Neural cell (in vitro differentiated cells): ENCODE results near the gene STRBP. TPM values are rescaled to one million over a fixed set of nuclear protein-coding genes. Genes with fewer than 3 reads are reported as not detected.

Experiments used
- H2AFZ ChIP-seq: fragments of 200-600, 300-800 bp; sonication (generic), shearing (Covaris generic); 2 replicates; pipeline ENCODE4 v1.6.0; 2014; ENCODE audit warnings: low read depth, mild to moderate bottlenecking, antibody characterized with exemption, low read length, moderate library complexity
- H3F3A ChIP-seq: fragments of 200-600 bp; shearing (Covaris generic); 2 replicates; pipeline ENCODE4 v1.6.1; 2016; ENCODE audit warnings: mild to moderate bottlenecking, moderate library complexity, mixed read lengths, antibody characterized with exemption, low read length; ENCODE audit not compliant: insufficient read depth, poor library complexity, severe bottlenecking
- H3K27ac ChIP-seq: fragments of 200-600, 300-800 bp; sonication (generic), shearing (Covaris generic); 2 replicates; pipeline ENCODE4 v1.5.1; 2014; ENCODE audit warnings: mild to moderate bottlenecking, low read length, moderate library complexity
- H3K27me3 ChIP-seq: fragments of 300-800, 200-600 bp; sonication (generic), shearing (Covaris generic); 2 replicates; pipeline ENCODE4 v1.6.0; 2014; ENCODE audit warnings: mild to moderate bottlenecking, low read depth, low read length, moderate library complexity; ENCODE audit not compliant: insufficient read depth
- H3K36me3 ChIP-seq: fragments of 300-800, 200-600 bp; sonication (generic), shearing (Covaris generic); 2 replicates; pipeline ENCODE4 v1.5.1; 2014; ENCODE audit warnings: mild to moderate bottlenecking, antibody characterized with exemption, low read length, moderate library complexity; ENCODE audit not compliant: insufficient read depth
- H3K4me2 ChIP-seq: fragments of 300-800, 200-600 bp; sonication (generic), shearing (Covaris generic); 2 replicates; pipeline ENCODE4 v1.6.0; 2014; ENCODE audit warnings: mild to moderate bottlenecking, low read length
- H3K4me3 ChIP-seq: fragments of 300-800, 200-600 bp; sonication (generic), shearing (Covaris generic); 2 replicates; pipeline ENCODE4 v1.5.1; 2014; ENCODE audit warnings: mild to moderate bottlenecking, low read length, moderate library complexity
- H3K79me2 ChIP-seq: fragments of 200-600 bp; shearing (Covaris generic); replicated peaks from 2 replicates; pipeline ENCODE4 v1.6.0; 2014; ENCODE audit warnings: mild to moderate bottlenecking, low read length, moderate library complexity; ENCODE audit not compliant: insufficient read depth
- H3K9ac ChIP-seq: fragments of 300-800, 200-600 bp; sonication (generic), shearing (Covaris generic); 2 replicates; pipeline ENCODE4 v1.6.1; 2016; ENCODE audit warnings: mild to moderate bottlenecking, low read length, mixed read lengths
- H3K9me2 ChIP-seq: fragments of 200-600 bp; shearing (Covaris generic); 2 replicates; pipeline ENCODE4 v1.6.1; 2016; ENCODE audit warnings: mild to moderate bottlenecking, low read length, mixed read lengths; ENCODE audit not compliant: insufficient read depth
- H3K9me3 ChIP-seq: fragments of 200-600, 300-800 bp; sonication (generic), shearing (Covaris generic); 2 replicates; pipeline ENCODE4 v1.6.1; 2016; ENCODE audit warnings: mild to moderate bottlenecking, mixed run types, low read length, moderate library complexity, mixed read lengths
- H4K20me1 ChIP-seq: fragments of 200-600 bp; shearing (Covaris generic); 2 replicates; pipeline ENCODE4 v1.6.1; 2016; ENCODE audit warnings: mild to moderate bottlenecking, mixed run types; ENCODE audit not compliant: insufficient read depth
- EP300 ChIP-seq: fragments of 450-650 bp; conservative IDR thresholded peaks from 2 replicates; pipeline ENCODE4 v1.6.1; 2014; ENCODE audit warnings: antibody characterized with exemption, mild to moderate bottlenecking, moderate library complexity; ENCODE audit not compliant: poor library complexity, severe bottlenecking
- EZH2 ChIP-seq: fragments of 200-600, 300-800 bp; shearing (Covaris generic), sonication (generic); IDR thresholded peaks from 2 replicates; pipeline ENCODE4 v1.6.1; 2014; ENCODE audit warnings: antibody characterized with exemption, low read length, borderline replicate concordance, mild to moderate bottlenecking; ENCODE audit not compliant: insufficient read depth, poor library complexity, severe bottlenecking
- MXI1 ChIP-seq: fragments of 450-650 bp; conservative IDR thresholded peaks from 2 replicates; pipeline ENCODE4 v1.6.1; 2014; ENCODE audit warnings: antibody characterized with exemption, mild to moderate bottlenecking; ENCODE audit not compliant: poor library complexity, severe bottlenecking
- POLR2AphosphoS5 ChIP-seq: IDR thresholded peaks from 2 replicates; pipeline ENCODE4 v1.6.1; 2012
- RAD21 ChIP-seq: fragments of 450-650 bp; conservative IDR thresholded peaks from 2 replicates; pipeline ENCODE4 v1.6.1; 2014; ENCODE audit warnings: antibody characterized with exemption, mild to moderate bottlenecking, moderate library complexity
- SMC3 ChIP-seq: fragments of 450-650 bp; conservative IDR thresholded peaks from 2 replicates; pipeline ENCODE4 v1.6.1; 2014; ENCODE audit warnings: antibody characterized with exemption, mild to moderate bottlenecking, moderate library complexity; ENCODE audit not compliant: poor library complexity
- TAF1 ChIP-seq: IDR thresholded peaks from 2 replicates; pipeline ENCODE4 v1.6.1; 2012; ENCODE audit warnings: low read depth
- polyA plus RNA-seq: library from polyadenylated mRNA; depleted of rRNA; stranded (reverse); fragments of >200 nt; gene quantifications from 2 replicates; pipeline ENCODE4 v1.2.3, GENCODE V29; 2014
- TF ChIP-seq, protein P1 (sequence below): fragments of 450-650 bp; IDR thresholded peaks from 2 replicates; pipeline ENCODE4 v1.5.1; 2014; ENCODE audit warnings: antibody characterized with exemption, mild to moderate bottlenecking, moderate library complexity; ENCODE audit not compliant: poor library complexity, severe bottlenecking
- TF ChIP-seq, protein P2 (sequence below): IDR thresholded peaks from 2 replicates; pipeline ENCODE4 v1.6.1; 2012; ENCODE audit warnings: borderline replicate concordance

STRBP gene
- polyA plus RNA-seq, 1 donor from 2014 or later: 64.6 TPM

DNA sequence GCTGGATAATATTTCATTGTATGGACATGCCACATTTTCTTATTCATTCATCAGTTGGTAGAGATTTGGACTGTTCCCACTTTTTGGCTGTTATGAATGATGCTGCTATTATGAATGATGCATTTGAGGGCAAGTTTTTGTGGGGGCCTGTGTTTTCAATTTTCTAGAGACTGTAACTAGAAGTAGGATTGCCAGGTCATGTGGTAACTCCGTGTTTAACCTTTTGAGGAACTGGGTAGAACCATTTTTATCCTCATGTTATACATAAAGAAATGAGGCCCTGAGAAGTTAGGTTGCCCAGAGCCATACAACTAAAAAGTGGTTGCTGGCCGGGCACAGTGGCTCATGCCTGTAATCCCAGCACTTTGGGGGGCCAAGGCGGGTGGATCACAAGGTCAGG is 22.4 kb upstream of the STRBP start:
- H3K36me3 ChIP-seq: no peaks in the 10 kb centered on the region
- no peaks in the 10 kb centered on the region for H4K20me1 ChIP-seq
- H3K9ac ChIP-seq: no peak overlapping the region
- H3K27ac ChIP-seq: no peak overlapping the region
- H2AFZ ChIP-seq: no peak overlapping the region
- TF ChIP-seq EP300 (no peak), EZH2 (no peak), RAD21 (no peak), MXI1 (no peak), SMC3 (no peak), POLR2AphosphoS5 (no peak)
- TF ChIP-seq, protein P1, sequence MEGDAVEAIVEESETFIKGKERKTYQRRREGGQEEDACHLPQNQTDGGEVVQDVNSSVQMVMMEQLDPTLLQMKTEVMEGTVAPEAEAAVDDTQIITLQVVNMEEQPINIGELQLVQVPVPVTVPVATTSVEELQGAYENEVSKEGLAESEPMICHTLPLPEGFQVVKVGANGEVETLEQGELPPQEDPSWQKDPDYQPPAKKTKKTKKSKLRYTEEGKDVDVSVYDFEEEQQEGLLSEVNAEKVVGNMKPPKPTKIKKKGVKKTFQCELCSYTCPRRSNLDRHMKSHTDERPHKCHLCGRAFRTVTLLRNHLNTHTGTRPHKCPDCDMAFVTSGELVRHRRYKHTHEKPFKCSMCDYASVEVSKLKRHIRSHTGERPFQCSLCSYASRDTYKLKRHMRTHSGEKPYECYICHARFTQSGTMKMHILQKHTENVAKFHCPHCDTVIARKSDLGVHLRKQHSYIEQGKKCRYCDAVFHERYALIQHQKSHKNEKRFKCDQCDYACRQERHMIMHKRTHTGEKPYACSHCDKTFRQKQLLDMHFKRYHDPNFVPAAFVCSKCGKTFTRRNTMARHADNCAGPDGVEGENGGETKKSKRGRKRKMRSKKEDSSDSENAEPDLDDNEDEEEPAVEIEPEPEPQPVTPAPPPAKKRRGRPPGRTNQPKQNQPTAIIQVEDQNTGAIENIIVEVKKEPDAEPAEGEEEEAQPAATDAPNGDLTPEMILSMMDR: no peak
- TF ChIP-seq, protein P2, sequence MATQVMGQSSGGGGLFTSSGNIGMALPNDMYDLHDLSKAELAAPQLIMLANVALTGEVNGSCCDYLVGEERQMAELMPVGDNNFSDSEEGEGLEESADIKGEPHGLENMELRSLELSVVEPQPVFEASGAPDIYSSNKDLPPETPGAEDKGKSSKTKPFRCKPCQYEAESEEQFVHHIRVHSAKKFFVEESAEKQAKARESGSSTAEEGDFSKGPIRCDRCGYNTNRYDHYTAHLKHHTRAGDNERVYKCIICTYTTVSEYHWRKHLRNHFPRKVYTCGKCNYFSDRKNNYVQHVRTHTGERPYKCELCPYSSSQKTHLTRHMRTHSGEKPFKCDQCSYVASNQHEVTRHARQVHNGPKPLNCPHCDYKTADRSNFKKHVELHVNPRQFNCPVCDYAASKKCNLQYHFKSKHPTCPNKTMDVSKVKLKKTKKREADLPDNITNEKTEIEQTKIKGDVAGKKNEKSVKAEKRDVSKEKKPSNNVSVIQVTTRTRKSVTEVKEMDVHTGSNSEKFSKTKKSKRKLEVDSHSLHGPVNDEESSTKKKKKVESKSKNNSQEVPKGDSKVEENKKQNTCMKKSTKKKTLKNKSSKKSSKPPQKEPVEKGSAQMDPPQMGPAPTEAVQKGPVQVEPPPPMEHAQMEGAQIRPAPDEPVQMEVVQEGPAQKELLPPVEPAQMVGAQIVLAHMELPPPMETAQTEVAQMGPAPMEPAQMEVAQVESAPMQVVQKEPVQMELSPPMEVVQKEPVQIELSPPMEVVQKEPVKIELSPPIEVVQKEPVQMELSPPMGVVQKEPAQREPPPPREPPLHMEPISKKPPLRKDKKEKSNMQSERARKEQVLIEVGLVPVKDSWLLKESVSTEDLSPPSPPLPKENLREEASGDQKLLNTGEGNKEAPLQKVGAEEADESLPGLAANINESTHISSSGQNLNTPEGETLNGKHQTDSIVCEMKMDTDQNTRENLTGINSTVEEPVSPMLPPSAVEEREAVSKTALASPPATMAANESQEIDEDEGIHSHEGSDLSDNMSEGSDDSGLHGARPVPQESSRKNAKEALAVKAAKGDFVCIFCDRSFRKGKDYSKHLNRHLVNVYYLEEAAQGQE: no peak
- H3K4me2 ChIP-seq: no peak overlapping the region
- H3K79me2 ChIP-seq: no peaks in the 10 kb centered on the region
- H3K27me3 ChIP-seq: no peaks in the 10 kb centered on the region
- H3K9me2 ChIP-seq: no peaks in the 10 kb centered on the region
- no peaks in the 10 kb centered on the region for H3K9me3 ChIP-seq
- no peaks in the 10 kb centered on the region for H3F3A ChIP-seq
- H3K4me3 ChIP-seq: no peak overlapping the region

DNA sequence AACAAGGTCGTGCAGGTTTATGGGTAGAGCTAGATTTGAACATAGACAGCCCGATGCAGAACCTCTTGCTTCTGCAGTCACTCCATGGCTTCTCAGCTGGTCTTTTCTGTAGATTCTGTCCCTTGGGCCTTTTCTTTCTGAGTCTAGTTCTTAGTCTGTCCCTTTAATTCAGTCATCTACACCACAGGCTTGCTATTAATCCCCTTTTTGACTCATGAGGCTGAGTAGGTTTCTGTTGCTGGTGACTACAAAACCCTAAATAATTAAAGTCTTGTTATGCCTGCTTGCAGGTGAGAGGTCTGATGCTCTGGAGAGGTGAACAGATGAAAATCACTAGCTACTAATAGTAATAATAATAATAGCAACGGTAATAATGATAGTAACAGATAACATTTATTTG is 19.3 kb upstream of the STRBP start:
- no peaks in the 10 kb centered on the region for H3K9me2 ChIP-seq
- H3K36me3 ChIP-seq: no peaks in the 10 kb centered on the region
- no peaks in the 10 kb centered on the region for H3K9me3 ChIP-seq
- H3K4me3 ChIP-seq: no peak overlapping the region
- TF ChIP-seq EP300: no peak
- no peak for TF ChIP-seq RAD21
- TF ChIP-seq EZH2: no peak
- TF ChIP-seq, protein P1: no peak
- no peak for TF ChIP-seq TAF1
- TF ChIP-seq, protein P2: no peak
- no peak for TF ChIP-seq POLR2AphosphoS5
- no peak for TF ChIP-seq MXI1
- TF ChIP-seq SMC3: no peak
- no peaks in the 10 kb centered on the region for H3K27me3 ChIP-seq
- H3K4me2 ChIP-seq: no peak overlapping the region
- H2AFZ ChIP-seq: no peak overlapping the region
- H3F3A ChIP-seq: no peaks in the 10 kb centered on the region
- H3K9ac ChIP-seq: no peak overlapping the region
- H3K79me2 ChIP-seq: no peaks in the 10 kb centered on the region
- H4K20me1 ChIP-seq: no peaks in the 10 kb centered on the region
- H3K27ac ChIP-seq: no peak overlapping the region
